GM20431 (cell line): ENCODE data around the gene SYNPR.
"Not testable (repeated sequence)": the region's sequence is repeated elsewhere in the genome, so short reads cannot be mapped to it uniquely, and the experiment has no call there.

Experiments used
- in situ Hi-C: fragments of 300-500 bp; cut with MseI, MboI; formaldehyde crosslinking; loops from one replicate; pipeline ENCODE4 v1.15.0; 2020; ENCODE audit warnings: low sequenced_read_pairs; ENCODE audit not compliant: unreplicated experiment

Gene SYNPR

DNA sequence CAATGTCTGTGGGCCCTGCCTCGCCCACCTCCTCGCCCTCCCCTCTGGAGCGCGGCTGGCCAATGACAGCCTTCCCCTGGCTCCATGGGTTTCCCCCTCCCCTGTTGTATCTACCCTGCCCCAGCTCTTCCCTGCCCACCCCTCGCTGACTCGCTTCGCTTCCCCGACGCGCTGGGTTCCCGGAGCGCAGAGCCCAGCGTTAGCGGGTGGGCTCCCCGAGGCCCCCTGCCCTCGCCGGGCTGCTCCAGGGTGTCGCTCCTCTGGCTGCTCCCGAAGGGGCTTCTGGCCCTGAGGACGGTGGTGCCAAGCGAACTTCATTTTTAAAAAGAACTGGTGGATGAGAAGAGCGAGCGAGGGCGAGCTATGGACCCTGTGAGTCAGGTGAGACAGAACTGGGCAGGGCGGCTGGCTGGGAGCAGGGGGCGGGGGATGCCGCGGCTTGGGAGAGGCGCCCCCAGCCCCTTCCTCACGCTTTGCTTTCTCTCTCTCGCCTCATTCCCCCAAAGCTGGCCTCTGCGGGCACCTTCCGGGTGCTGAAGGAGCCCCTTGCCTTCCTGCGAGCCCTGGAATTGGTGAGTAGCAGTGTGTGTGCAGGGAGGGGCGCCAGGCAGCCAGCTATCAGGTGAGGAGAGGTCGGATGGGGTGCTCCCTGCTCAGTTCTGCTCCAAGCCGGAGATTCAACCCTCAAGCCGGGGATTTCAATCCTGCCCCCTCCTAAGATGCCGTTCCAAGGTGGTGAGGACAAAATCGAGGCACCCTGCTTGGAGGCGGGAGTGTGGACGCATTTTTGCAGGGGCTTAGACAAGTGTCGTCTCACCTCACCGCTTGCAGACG, at the start of gene SYNPR:
SYNPR (plus strand) TSS at position 138 of the 834 bp plus-strand sequence.
- in situ Hi-C loops = no loop called here

DNA sequence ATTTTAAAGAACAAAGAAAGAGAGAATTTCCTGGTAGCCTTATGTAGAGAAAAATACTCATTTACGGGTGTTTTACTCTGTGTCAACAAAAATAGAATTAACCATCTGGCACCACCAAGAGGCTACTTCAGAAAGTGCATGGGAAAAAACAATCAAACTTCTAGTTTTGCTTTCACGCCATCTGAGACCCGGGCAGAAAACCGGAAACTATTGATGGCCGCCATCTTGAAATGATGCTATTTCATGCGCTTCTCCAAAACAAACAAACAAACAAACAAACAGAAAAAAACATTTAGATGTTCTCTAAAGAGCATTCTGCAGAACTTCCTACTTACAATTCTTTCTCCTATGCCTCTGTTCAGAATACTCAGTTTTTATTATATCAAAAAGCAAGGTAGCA, 49.4 kb upstream of the SYNPR start:
- in situ Hi-C loops = no loop called here

DNA sequence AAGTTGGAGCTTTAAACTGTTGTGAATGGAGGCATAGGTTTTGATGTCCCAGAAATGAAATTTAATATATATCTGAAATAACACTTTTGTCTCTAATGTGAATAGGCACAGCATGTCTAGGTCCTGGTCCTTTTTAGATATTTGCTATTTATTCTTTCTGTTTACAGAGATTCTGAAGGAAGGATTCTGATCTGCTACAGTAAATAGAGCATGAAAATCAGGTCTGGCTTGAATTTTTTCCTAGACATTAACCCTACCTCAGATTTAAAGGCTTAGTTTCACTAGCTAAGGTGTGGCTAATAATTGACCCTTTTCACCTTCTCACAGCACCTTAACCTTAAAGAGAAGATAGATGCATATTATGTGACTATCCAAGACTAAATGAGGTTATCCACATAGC, 48.0 kb upstream of the SYNPR start:
- in situ Hi-C loops = no loop called here

DNA sequence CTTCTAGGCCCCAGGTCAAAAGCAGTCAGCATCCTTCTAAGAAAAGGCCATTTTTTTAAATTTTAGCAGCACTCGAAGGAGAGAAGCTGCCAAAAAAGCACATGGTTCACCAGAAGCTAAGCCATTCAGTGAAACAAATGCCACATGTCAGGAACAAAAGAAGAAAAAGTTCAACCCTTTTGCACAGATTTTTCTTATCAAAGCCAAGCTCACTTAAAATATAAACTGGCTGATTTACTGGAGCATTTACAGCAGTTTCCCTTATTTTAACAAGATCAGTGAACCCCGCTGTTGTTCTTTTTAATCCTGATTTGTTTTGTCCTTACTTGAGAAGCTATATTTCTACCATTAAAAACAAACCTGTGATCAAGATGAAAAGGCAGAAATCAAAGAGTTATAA, 46.5 kb upstream of the SYNPR start:
- in situ Hi-C loops = no loop called here

DNA sequence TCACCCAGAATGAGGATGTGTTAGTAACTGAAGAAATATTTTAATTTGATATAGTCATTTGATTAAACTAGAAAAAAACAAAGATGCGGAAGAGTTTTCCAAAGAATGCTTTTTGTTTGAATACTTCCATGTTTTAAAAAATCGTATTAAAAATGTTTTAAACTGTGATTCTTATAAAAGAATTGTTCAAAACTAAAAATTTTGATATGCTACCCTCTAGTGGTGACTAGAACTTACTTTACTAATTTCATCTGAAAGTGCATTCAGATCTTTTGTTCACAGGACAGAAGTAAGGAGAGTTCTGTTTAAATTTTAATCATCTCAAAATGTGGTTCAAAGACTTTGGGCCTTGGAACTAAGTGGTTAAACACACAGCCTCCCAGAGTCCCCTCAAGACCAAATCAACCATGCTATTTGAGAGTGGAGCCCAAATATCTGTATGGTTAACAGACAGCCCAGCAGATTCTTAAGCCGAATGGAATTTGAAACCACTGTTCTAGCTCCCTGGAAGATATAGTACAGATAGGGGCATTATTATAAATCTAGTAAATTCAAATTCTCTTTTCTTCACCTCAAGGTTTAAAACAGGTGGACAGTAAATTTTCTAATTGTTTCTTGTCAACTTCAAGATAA, 45.2 kb upstream of the SYNPR start:
- in situ Hi-C loops = no loop called here

DNA sequence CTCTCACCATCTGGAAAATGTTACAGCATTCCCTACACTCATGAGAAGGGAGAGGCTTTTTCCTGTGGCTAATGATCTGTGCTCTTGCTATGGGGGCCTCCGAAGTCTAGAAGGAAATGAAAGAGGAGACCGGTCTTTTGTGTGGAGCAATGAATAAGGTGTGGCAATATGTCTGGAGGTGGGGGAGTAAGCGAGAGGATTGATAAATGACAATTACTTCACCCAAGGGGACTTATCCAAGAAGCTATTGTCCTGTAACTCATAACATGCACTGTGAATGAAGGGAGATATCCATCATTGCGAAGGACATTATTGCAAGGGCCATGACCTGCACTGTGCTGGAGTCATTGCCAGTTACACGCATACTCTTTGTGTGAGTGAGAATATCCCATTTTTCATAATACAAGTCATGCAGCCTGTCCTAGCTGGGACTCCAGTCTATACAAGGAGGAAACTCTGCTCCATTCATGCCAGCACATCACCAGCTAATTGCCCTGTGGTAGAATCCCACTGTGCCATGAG, 37.7 kb upstream of the SYNPR start:
- in situ Hi-C loops = no loop called here

DNA sequence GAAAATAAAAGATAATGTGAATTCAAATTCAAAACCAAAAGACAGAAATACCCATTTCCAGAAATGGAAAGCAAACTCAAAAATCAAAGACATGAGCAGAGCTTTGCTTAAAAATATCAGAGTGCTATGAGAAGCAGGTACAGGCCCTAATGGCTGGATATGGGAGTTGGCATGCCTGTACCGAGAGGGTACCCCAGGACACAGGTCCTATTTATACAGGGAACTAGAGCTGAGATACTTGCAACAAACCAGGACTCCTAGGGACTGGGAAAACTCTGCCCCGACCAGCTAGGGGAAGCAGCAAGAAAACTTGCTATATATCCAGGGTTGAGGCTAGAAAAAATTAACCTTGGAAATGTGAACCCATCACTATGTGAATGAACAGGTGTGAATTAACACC, 36.0 kb upstream of the SYNPR start:
- in situ Hi-C loops = no loop called here

DNA sequence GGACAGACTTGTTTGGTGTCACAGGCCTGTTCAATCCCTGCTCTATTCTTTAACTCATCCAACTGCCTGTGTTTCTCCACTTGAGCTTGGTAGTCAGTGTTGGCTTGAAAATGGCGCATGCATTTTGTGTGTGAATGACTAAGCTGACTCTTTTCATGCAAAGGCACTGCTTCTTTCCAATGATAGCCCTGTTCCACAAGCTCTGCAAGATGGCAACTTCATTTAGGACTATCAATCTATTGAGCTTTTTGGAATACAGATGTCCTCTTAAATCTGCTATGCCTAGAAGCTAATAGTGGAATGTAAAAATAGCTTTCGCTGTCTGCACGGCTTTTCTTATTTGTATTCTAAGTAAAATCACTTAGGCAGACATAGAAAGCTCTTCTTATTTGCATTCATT, 33.6 kb upstream of the SYNPR start:
- in situ Hi-C loops = no loop called here

DNA sequence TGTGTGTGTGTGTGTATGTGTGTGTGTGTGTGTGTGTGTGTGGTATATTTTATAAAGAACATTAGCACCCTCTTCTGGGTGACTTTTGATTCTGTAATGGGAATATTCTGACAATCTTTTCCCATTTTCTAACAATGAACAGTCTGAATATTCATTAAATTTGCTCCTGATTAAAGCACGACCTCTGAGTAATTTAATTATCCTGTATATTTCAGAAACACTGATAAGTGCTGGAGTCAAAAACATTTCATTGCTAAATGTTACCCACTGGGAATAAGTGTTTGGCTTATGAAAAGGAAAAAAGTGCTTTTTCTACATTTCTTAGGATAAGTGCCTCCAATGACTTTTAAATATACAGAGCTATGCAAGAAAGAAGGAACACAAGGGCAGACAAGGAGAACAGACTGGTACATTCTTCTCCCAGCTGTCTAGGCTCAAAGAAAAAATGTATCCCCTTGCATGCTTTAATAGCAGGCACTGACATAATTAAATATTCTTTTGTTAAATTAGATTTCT, 32.3 kb upstream of the SYNPR start:
- in situ Hi-C loops = no loop called here

DNA sequence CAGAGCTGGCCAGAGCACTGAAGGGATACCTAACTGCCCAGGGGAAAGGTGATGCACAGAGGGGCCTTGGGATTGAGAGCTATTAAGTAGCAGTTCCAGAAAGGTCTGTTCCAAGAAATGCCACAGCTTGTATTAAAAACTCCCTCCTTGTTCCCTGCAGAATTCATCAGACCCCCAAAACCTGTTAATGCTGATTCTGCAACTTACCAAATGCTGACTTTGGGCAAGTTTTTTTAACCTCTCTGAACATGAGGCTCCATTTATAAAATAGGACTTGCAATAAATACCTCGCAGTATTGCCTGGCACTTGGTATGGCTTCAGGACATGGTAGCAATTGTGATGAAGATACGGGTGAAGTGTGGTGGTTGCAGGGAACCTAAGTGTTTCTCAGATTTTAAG, 30.1 kb upstream of the SYNPR start:
- in situ Hi-C loops = no loop called here

DNA sequence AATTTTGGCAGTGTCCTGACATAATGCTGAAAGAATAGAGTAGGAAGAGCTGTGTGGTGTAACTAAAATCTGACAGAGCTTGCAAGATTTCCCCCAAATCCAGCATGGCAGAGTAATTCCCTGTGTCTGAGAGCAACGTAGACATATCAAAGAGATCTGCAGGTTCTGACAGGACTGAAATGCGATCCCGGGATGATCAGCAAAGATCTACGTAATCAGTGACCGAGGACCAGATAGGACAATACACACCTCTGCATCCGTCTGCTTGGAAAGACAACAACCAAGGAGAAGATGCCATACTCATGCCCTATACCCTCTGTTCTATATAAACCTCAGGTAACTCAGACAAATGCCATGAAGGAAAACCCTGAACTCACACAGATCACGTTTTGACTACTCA, 26.6 kb upstream of the SYNPR start:
- in situ Hi-C loops = no loop called here

DNA sequence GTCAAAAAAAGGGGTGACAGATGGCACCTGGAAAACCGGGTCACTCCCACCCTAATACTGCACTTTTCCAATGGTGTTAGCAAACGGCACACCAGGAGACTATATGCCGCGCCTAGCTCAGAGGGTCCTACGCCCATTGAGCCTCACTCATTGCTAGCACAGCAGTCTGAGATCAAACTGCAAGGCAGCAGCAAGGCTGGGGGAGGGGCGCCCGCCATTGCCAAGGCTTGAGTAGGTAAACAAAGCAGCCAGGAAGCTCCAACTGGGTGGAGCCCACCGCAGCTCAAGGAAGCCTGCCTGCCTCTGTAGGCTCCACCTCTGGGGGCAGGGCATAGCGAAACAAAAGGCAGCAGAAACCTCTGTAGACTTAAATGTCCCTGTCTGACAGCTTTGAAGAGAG, 22.3 kb upstream of the SYNPR start:
- in situ Hi-C loops = not testable (repeated sequence)

DNA sequence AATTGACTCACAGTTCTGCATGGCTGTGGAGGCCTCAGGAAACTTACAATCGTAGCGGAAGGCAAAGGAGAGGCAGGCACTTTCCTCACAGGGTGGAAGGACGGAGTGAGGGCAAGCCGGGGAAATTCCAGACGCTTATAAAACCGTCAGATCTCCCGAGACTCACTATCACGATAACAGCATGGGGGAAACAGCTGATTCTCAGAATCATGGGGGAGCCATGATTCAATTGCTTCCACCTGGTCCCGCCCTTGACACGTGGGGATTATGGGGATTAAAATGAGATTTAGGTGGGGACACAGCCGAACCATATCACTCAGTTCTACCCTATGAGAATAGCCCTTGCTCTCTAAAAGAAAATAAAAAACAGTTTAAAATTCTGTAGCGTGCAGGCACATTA, 13.4 kb upstream of the SYNPR start:
- in situ Hi-C loops = no loop called here

DNA sequence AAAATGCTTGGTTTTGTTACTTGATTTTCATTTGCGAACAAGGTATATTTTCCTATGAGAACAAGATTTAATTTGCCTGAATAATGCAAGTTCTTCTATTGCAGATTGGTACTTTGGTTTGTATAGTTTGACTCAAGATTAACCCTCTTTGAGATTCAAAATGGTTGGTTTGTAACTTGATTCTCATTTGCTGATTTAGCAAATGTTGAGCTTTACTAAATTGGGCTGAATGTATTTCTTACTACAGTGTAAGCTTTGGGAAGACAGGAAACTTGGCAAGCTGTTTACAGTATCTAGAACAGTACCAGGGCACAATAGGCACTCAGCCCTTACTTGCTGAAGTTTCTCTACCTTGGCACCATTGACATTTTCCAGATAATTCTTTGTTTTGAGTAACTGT, 3.7 kb upstream of the SYNPR start:
- in situ Hi-C loops = no loop called here

DNA sequence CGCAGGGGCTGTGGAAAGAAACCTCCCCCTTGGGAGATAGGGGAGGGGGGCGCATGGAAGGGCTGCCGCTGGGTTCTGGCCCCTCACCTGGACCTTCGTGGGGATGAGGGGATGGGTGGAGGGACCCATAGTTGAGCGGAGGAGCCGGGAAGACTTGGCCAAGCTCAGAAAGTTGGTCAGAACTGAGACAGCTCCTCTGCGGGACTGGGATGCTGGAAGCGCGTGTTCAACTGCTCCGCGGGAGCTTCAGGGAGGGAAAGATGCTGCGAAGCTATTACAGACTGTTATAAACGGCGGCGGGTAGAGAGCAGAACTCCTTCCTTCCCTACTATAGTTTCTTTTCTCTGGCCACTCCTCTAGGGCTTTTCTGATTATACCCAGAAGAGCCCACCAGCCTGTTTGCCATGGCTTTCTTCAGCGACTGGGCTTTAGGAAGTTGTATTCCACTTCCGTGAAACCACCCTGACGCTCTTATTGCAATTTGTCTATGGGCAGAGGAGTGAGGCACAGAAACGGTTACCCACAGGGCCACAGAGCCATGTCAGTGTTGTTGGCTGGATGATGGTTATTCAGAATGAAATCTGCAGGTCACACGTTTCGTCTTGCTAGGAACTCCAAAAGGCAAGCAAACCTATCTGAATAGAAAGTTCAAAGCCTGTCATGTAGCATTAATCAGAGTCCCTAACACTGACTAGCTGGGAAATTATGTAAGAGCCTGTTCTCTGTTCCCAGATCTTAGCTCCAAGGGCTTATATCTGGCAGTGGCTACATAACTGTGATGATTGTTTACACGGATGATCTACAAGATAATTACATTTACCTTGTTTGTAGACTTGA, 1.1 kb downstream of the SYNPR start:
- in situ Hi-C loops = no loop called here

DNA sequence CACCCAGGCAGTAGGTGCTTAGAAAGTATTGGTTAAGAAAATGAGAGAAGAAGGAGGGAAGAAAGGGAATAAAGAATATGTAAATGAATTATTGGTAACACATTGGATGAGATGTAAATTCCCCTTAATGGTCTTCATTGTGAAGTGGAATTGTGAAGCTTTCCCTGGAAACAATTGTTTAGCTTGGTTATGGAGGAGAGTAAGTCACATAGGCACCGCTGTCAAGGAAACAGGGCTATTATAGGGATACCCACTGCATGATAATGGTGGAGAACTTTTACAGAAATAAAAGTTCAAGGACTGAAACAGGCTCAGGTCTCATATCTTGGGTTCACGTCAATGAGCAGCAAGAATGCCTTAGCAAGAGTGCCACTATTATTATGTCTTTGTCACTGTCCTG, 9.5 kb downstream of the SYNPR start:
- in situ Hi-C loops = no loop called here

DNA sequence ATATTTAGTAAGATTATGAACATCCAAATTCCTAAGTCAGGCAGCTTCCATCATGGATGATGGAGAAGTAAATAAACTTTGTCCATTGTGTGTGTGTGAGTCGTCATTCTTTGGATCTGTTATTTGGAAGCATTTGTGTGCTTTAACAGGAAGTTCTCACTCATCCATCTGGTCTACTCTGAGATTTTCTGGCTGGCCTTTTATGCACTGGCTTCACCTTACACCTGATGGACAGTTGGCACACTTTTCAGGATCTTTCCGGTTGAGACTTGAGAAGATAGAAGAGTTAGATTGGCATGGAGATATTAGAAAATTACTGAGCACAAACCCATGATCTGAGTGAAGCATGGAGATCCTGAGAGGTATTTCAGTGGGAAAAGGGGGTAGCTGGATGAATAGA, 12.6 kb downstream of the SYNPR start:
- in situ Hi-C loops = no loop called here

DNA sequence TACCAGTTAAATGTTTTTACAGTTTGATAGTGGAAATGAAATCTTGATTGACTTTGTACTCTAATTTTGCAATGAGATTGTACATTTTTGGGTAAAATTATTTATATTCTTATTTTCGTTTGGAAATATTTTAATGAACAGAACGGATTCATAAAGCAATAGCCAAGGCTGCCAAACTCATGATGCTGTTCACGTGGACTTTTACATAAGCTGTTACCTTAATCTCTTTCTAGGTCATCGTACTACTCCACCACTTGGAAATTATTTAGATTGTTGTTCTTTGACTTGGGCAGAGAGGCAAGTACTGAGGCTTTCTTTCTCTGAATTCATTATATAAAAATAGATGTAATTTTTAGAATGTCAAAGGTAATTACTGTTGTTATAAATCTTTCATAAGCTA, 16.2 kb downstream of the SYNPR start:
- in situ Hi-C loops = no loop called here

DNA sequence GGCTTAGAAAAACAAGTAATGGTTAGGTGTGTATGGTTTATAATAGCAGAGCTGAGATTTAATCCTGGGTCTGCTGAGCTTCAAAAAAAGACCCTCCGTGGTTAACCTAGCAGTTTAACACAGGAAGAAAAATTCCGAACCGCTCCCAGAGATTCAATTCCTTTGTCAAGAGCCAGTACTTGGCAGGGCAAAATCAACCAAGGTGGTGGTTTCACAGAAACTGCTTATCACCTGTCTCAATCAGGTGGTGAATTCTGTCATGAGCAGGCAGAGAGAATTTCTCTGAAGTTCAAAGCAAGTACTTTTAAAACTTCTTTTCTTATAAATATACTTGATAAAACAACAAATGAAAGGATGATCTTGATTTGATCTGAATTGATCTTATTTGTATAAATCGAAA, 17.2 kb downstream of the SYNPR start:
- in situ Hi-C loops = no loop called here

DNA sequence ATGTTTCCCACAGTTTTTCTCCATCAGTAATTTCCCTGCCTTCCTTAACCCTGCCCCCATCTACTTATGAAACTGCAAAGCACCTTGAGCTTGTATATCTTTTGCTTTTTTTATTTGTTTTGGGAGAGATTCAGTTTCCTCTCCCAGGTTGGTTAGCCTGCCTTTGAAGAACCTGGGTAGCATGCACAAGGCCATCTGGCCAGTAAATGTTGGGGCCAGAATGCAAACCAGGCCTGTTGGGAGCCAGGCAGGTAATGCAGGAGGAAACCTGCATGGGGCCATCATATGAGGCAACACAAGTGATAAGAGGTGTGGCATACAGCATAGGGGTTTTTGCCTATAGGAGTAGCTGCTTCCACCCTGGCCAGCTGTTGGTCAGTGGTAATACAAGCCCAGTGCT, 17.7 kb downstream of the SYNPR start:
- in situ Hi-C loops = no loop called here

DNA sequence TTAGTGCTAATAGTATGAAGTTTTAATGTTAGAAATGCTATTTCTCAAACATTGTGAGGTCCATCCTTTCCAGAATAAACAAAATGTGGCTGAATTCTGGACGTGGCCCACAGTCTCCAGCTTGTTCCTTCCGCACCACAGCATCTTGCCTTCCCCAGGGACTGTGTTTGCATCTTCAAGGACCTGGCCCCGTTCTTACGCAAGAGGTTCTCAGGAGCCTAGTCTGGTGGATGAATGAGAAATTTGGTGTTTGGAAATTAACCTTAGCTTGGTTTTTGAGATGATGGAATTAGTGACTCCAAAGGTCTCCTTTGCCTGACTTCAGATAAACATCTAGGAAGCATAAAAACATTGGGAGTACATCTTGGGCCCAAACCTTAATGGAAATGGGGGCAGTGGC, 18.1 kb downstream of the SYNPR start:
- in situ Hi-C loops = no loop called here
